Astrocyte (in vitro differentiated cells and primary cell): ENCODE data around the gene OR5L2. TPM values are rescaled to one million over a fixed set of nuclear protein-coding genes. Genes with fewer than 3 reads are reported as not detected.
"Not testable (repeated sequence)": the region's sequence is repeated elsewhere in the genome, so short reads cannot be mapped to it uniquely, and the experiment has no call there.

ENCODE experiments used
- DNase-seq: peaks from one replicate; pipeline ENCODE4 v3.0.0-alpha.2; 2010; ENCODE audit warnings: low read depth
- FAIRE-seq: peaks from 2 replicates; lab custom pipeline; 2011; peaks lifted over from hg19 to GRCh38; lab: Jason Lieb, UNC
- H2AFZ ChIP-seq: 2 replicates; pipeline ENCODE4 v1.6.0; 2012; ENCODE audit warnings: low read depth, low read length, inconsistent platforms
- H3K27ac ChIP-seq: 2 replicates; pipeline ENCODE4 v1.5.1; 2011; ENCODE audit warnings: low read depth, low read length, inconsistent platforms
- H3K27me3 ChIP-seq: 2 replicates; pipeline ENCODE4 v1.6.0; 2011; ENCODE audit warnings: low read length, inconsistent platforms; ENCODE audit not compliant: insufficient read depth
- H3K36me3 ChIP-seq: 2 replicates; pipeline ENCODE4 v1.5.1; 2011; ENCODE audit warnings: low read length, inconsistent platforms; ENCODE audit not compliant: insufficient read depth
- H3K4me1 ChIP-seq: 2 replicates; pipeline ENCODE4 v1.5.1; 2011; ENCODE audit warnings: low read length, inconsistent platforms; ENCODE audit not compliant: insufficient read depth
- H3K4me2 ChIP-seq: 2 replicates; pipeline ENCODE4 v1.6.0; 2012; ENCODE audit warnings: low read length, inconsistent platforms
- H3K4me3 ChIP-seq: 2 replicates; pipeline ENCODE4 v1.5.1; 2011; ENCODE audit warnings: low read depth, mild to moderate bottlenecking, low read length, inconsistent platforms; ENCODE audit not compliant: insufficient read depth
- H3K79me2 ChIP-seq: 2 replicates; pipeline ENCODE4 v1.6.0; 2012; ENCODE audit warnings: mild to moderate bottlenecking, low read length, inconsistent platforms; ENCODE audit not compliant: insufficient read depth
- H3K9ac ChIP-seq: 2 replicates; pipeline ENCODE4 v1.6.0; 2012; ENCODE audit warnings: mild to moderate bottlenecking, low read length, inconsistent platforms
- H3K9me3 ChIP-seq: 2 replicates; pipeline ENCODE4 v1.5.1; 2012; ENCODE audit warnings: low read depth, mild to moderate bottlenecking, low read length, inconsistent platforms; ENCODE audit not compliant: insufficient read depth
- H4K20me1 ChIP-seq: 2 replicates; pipeline ENCODE4 v1.6.0; 2012; ENCODE audit warnings: low read length, inconsistent platforms; ENCODE audit not compliant: insufficient read depth
- H3K27ac Mint-ChIP-seq: one replicate; pipeline ENCODE4 v1.8.0; 2021; ENCODE audit warnings: mild to moderate bottlenecking, mixed read lengths; ENCODE audit not compliant: unreplicated experiment
- H3K27me3 Mint-ChIP-seq: one replicate; pipeline ENCODE4 v1.8.0; 2021; ENCODE audit warnings: low read depth, mixed read lengths; ENCODE audit not compliant: unreplicated experiment
- H3K36me3 Mint-ChIP-seq: one replicate; pipeline ENCODE4 v1.8.0; 2021; ENCODE audit warnings: low read depth, mixed read lengths; ENCODE audit not compliant: unreplicated experiment
- H3K4me1 Mint-ChIP-seq: one replicate; pipeline ENCODE4 v1.8.0; 2021; ENCODE audit warnings: low read depth, mixed read lengths; ENCODE audit not compliant: unreplicated experiment
- H3K4me3 Mint-ChIP-seq: one replicate; pipeline ENCODE4 v1.8.0; 2021; ENCODE audit warnings: mild to moderate bottlenecking, moderate library complexity, mixed read lengths; ENCODE audit not compliant: unreplicated experiment
- H3K9me3 Mint-ChIP-seq: one replicate; pipeline ENCODE4 v1.8.0; 2021; ENCODE audit warnings: mild to moderate bottlenecking, mixed read lengths; ENCODE audit not compliant: unreplicated experiment
- total RNA-seq: library from RNA; stranded (reverse); gene quantifications from 2 replicates; pipeline ENCODE4 v1.2.1, GENCODE V29; 2021

The OR5L2 gene
- total RNA-seq, 1 donor from 2014 or later, result not detected

GRCh38 chr11:55873146-55873545 is 46.1 kb downstream of the OR5L2 start:
- not testable (repeated sequence) for H3K79me2 ChIP-seq, H3K9ac ChIP-seq, H3K36me3 Mint-ChIP-seq, DNase-seq, H3K4me2 ChIP-seq, H3K36me3 ChIP-seq, H3K27ac Mint-ChIP-seq, FAIRE-seq, H3K4me3 Mint-ChIP-seq, H3K4me1 ChIP-seq, H3K27me3 ChIP-seq, H3K27ac ChIP-seq, H2AFZ ChIP-seq, H3K4me3 ChIP-seq, H4K20me1 ChIP-seq, H3K27me3 Mint-ChIP-seq, H3K9me3 ChIP-seq, H3K4me1 Mint-ChIP-seq, H3K9me3 Mint-ChIP-seq

Other genes with a start within 250 kb of the OR5L2 start
- gene OR4C11, start 219.6 kb upstream of the OR5L2 start, total RNA-seq, result not detected in 2 replicates
- not detected in 2 replicates for gene OR4P4, start 192.1 kb upstream of the OR5L2 start, total RNA-seq
- not detected in 2 replicates for gene OR4S2, start 178.9 kb upstream of the OR5L2 start, total RNA-seq
- not detected in 2 replicates for gene OR4C6, start 165.0 kb upstream of the OR5L2 start, total RNA-seq
- gene OR5D13, start 53.8 kb upstream of the OR5L2 start, total RNA-seq, result not detected in 2 replicates
- gene OR5D14, start 31.7 kb upstream of the OR5L2 start, total RNA-seq, result not detected in 2 replicates
- gene OR5L1, start 15.9 kb upstream of the OR5L2 start, total RNA-seq, result not detected in 2 replicates
- not detected in 2 replicates for gene OR5D18, start 7.6 kb upstream of the OR5L2 start, total RNA-seq
- not detected in 2 replicates for gene OR5D16, start 11.5 kb downstream of the OR5L2 start, total RNA-seq
- not detected in 2 replicates for gene TRIM51, start 56.1 kb downstream of the OR5L2 start, total RNA-seq
- not detected in 2 replicates for gene OR5W2, start 87.4 kb downstream of the OR5L2 start, total RNA-seq
- not detected in 2 replicates for gene OR5I1, start 109.2 kb downstream of the OR5L2 start, total RNA-seq
- gene OR10AG1, start 142.7 kb downstream of the OR5L2 start, total RNA-seq, result not detected in 2 replicates
- gene OR5F1, start 167.4 kb downstream of the OR5L2 start, total RNA-seq, result not detected in 2 replicates
- not detected in 2 replicates for gene OR5AS1, start 200.4 kb downstream of the OR5L2 start, total RNA-seq